ENCODE results near the gene NPAS3.

Gene NPAS3

GRCh38 chr14:33596211-33597080 is 657.8 kb downstream of the NPAS3 start:
- DNase-seq: no peak

- no peak for DNase-seq
Measured at GRCh38 chr14:33598582-33598981, 659.9 kb downstream of the NPAS3 start.

- no peak for DNase-seq
Measured at GRCh38 chr14:33602396-33602795, 663.7 kb downstream of the NPAS3 start.

- DNase-seq: no peak
Measured at GRCh38 chr14:33606591-33606990, 667.9 kb downstream of the NPAS3 start.

- no peak for DNase-seq
Measured at GRCh38 chr14:33609582-33609981, 670.9 kb downstream of the NPAS3 start.

- DNase-seq: no peak
Measured at GRCh38 chr14:33610121-33610520, 671.4 kb downstream of the NPAS3 start.

- DNase-seq: no peak
Measured at GRCh38 chr14:33611405-33612196, 672.9 kb downstream of the NPAS3 start.

- no peak for DNase-seq
Measured at GRCh38 chr14:33612197-33612505, 673.5 kb downstream of the NPAS3 start.

GRCh38 chr14:33617154-33617553 is 678.5 kb downstream of the NPAS3 start:
- peak; percentile 86 for DNase-seq

GRCh38 chr14:33618361-33619105 is 679.9 kb downstream of the NPAS3 start:
- no peak for DNase-seq

GRCh38 chr14:33622496-33622895 is 683.8 kb downstream of the NPAS3 start:
- no peak for DNase-seq

- no peak for DNase-seq
Measured at GRCh38 chr14:33629792-33630191, 691.1 kb downstream of the NPAS3 start.

- DNase-seq: no peak
Measured at GRCh38 chr14:33631021-33631420, 692.3 kb downstream of the NPAS3 start.

GRCh38 chr14:33631441-33631840 is 692.8 kb downstream of the NPAS3 start:
- no peak for DNase-seq

GRCh38 chr14:33634631-33635030 is 696.0 kb downstream of the NPAS3 start:
- DNase-seq: peak; percentile 18

GRCh38 chr14:33636716-33637115 is 698.0 kb downstream of the NPAS3 start:
- no peak for DNase-seq

- DNase-seq: no peak
Measured at GRCh38 chr14:33642080-33642479, 703.4 kb downstream of the NPAS3 start.

GRCh38 chr14:33642691-33643244 is 704.1 kb downstream of the NPAS3 start:
- peak; percentile 65 for DNase-seq

GRCh38 chr14:33643426-33644181 is 704.9 kb downstream of the NPAS3 start:
- no peak for DNase-seq

GRCh38 chr14:33646692-33647260 is 708.1 kb downstream of the NPAS3 start:
- DNase-seq: peak; percentile 63

- DNase-seq: peak; percentile 97
Measured at GRCh38 chr14:33647385-33647786, 708.7 kb downstream of the NPAS3 start.

GRCh38 chr14:33650430-33650829 is 711.8 kb downstream of the NPAS3 start:
- no peak for DNase-seq
